HepG2 (cell line): ENCODE results near the gene MRPS10. TPM values are rescaled to one million over a fixed set of nuclear protein-coding genes. Genes with fewer than 3 reads are reported as not detected.
A peak's percentile ranks its signal among the peaks of the same experiment; 100 is the strongest.

ENCODE experiments used
- BHLHE40 ChIP-seq: IDR thresholded peaks from 2 replicates; pipeline ENCODE4 v1.6.1; 2011; ENCODE audit warnings: low read length, improper control_type of control experiment
- BRCA1 ChIP-seq: sonication (generic); formaldehyde crosslinking; IDR thresholded peaks from 2 replicates; pipeline ENCODE4 v1.4.0; 2020; ENCODE audit warnings: missing genetic modification reagents
- ELF1 ChIP-seq: sonication (generic); formaldehyde crosslinking; IDR thresholded peaks from 2 replicates; pipeline ENCODE4 v1.4.0; 2020; ENCODE audit warnings: missing genetic modification reagents
- FOSL2 ChIP-seq: sonication (generic); formaldehyde crosslinking; IDR thresholded peaks from 2 replicates; pipeline ENCODE4 v1.4.0; 2020; ENCODE audit warnings: missing genetic modification reagents
- FOXO1 ChIP-seq: sonication (generic); formaldehyde crosslinking; IDR thresholded peaks from 2 replicates; pipeline ENCODE4 v1.4.0; 2020; ENCODE audit warnings: missing genetic modification reagents
- POGZ ChIP-seq: sonication (generic); formaldehyde crosslinking; IDR thresholded peaks from 2 replicates; pipeline ENCODE4 v1.4.0; 2020; ENCODE audit warnings: mild to moderate bottlenecking, missing genetic modification reagents
- SAP130 ChIP-seq: IDR thresholded peaks from 2 replicates; pipeline ENCODE4 v1.6.1; 2016; ENCODE audit warnings: low read depth
- ZBTB42 ChIP-seq: sonication (generic); formaldehyde crosslinking; IDR thresholded peaks from 2 replicates; pipeline ENCODE4 v1.5.0; 2020; ENCODE audit warnings: mild to moderate bottlenecking, missing genetic modification reagents
- ZKSCAN8 ChIP-seq: IDR thresholded peaks from 2 replicates; pipeline ENCODE4 v1.6.1; 2016; ENCODE audit warnings: borderline replicate concordance, missing genetic modification reagents, missing compliant biosample characterization
- ZNF230 ChIP-seq: sonication (generic); formaldehyde crosslinking; IDR thresholded peaks from 2 replicates; pipeline ENCODE4 v1.4.0; 2020; ENCODE audit warnings: mild to moderate bottlenecking, missing genetic modification reagents
- ZNF496 ChIP-seq: sonication (generic); formaldehyde crosslinking; IDR thresholded peaks from 2 replicates; pipeline ENCODE4 v1.8.1; 2023; ENCODE audit warnings: mild to moderate bottlenecking, moderate library complexity, missing genetic modification reagents; ENCODE audit not compliant: insufficient replicate concordance
- ZNF775 ChIP-seq: sonication (generic); formaldehyde crosslinking; IDR thresholded peaks from 2 replicates; pipeline ENCODE4 v1.4.0; 2020; ENCODE audit warnings: missing genetic modification reagents, mild to moderate bottlenecking, moderate library complexity, borderline replicate concordance
- ZSCAN9 ChIP-seq: IDR thresholded peaks from 2 replicates; pipeline ENCODE4 v1.6.1; 2016; ENCODE audit warnings: borderline replicate concordance
- polyA plus RNA-seq, 8 experiments: library from polyadenylated mRNA; depleted of rRNA in 3 of 8; stranded (reverse) in 7 of 8; unstranded in 1 of 8; fragments of >200 nt; fragmentation: Illumina TruSeq in 4 of 8; extraction: Trizol in 4 of 8; gene quantifications; 2 replicates each; pipeline versions ENCODE4 v1.2.1 to v1.2.3, GENCODE V29; 2011 to 2016; ENCODE audit warnings: low read depth in 4 of 8, missing spikeins in 1 of 8, mixed read lengths in 1 of 8; ENCODE audit not compliant: insufficient read depth in 1 of 8
- total RNA-seq, 5 experiments: library from RNA; depleted of rRNA; stranded (reverse); fragments of >200 nt; fragmentation: Illumina TruSeq; extraction: Trizol; gene quantifications; 2 replicates each; pipeline ENCODE4 v1.2.3, GENCODE V29; 2016; ENCODE audit warnings: low read depth in 1 of 5
- TF ChIP-seq, protein P1 (sequence below), 2 experiments: sonication (generic) in 1 of 2; formaldehyde crosslinking in 1 of 2; IDR thresholded peaks; 2 replicates each; pipeline versions ENCODE4 v1.4.0 to v1.6.1; 2018 to 2020; ENCODE audit warnings: missing genetic modification reagents in 2 of 2, borderline replicate concordance in 1 of 2, low read depth in 1 of 2, mild to moderate bottlenecking in 1 of 2, missing biosample characterization in 1 of 2
- TF ChIP-seq, protein P2 (sequence below): sonication (generic); formaldehyde crosslinking; IDR thresholded peaks from 2 replicates; pipeline ENCODE4 v1.4.0; 2020; ENCODE audit warnings: low read depth, missing genetic modification reagents
- TF ChIP-seq, protein P3 (sequence below): IDR thresholded peaks from 2 replicates; pipeline ENCODE4 v1.6.1; 2016; ENCODE audit warnings: missing compliant biosample characterization, missing genetic modification reagents, borderline replicate concordance
- TF ChIP-seq, protein P4 (sequence below): sonication (generic); formaldehyde crosslinking; IDR thresholded peaks from 2 replicates; pipeline ENCODE4 v1.5.0; 2020; ENCODE audit warnings: mild to moderate bottlenecking, missing genetic modification reagents, borderline replicate concordance

MRPS10 gene
- total and polyA plus RNA-seq, 2 of the 13 experiments (the other 11 are each of a cell fraction or from before 2014, with no cell fraction given): 31.7 to 54.6 TPM

DNA sequence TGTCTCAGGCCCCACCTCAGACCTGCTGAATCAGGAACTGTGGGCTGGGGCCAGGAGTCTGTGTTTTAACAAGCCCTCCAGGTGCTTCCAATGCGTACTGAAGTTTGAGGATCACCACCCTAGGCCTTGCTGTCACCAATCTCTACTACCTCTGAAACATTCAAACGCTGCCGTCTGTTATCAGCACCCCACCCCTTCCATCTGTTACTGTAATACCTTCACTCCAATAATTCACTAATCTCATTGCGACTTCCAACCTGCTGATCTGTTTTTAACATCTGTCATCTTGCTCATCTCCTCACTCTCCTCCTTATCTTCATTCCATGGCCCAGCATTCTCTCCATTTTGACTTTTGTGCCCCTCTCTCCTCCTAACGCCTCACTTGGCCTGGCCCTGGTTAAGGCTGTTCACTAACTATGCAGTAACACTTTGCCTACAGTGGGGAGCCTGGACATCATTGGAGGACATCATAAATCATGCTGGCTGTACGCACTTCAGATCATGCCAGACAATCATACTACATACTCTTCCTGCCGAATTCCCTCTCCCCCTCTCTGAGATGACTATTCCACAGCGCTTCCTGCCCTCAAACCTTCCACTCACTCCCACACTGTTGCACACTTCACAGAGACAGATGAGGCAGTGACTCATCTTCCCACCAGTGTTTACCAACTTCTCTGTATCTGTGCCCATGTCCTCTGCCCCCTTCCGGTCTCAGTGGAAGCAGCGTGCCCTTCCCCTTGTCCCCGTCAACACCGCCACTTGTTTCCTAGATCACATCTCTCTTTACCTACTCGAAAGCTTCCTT is 19.9 kb downstream of the MRPS10 start (continued):
- TF ChIP-seq, protein P1, sequence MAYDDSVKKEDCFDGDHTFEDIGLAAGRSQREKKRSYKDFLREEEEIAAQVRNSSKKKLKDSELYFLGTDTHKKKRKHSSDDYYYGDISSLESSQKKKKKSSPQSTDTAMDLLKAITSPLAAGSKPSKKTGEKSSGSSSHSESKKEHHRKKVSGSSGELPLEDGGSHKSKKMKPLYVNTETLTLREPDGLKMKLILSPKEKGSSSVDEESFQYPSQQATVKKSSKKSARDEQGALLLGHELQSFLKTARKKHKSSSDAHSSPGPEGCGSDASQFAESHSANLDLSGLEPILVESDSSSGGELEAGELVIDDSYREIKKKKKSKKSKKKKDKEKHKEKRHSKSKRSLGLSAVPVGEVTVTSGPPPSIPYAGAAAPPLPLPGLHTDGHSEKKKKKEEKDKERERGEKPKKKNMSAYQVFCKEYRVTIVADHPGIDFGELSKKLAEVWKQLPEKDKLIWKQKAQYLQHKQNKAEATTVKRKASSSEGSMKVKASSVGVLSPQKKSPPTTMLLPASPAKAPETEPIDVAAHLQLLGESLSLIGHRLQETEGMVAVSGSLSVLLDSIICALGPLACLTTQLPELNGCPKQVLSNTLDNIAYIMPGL (CRISPR knock-in tag; IDR thresholded peaks at IDR 0.05; ENCODE audit: borderline replicate concordance in 1 of 2, low read depth in 1 of 2): peak in 1 of 2 experiments; percentile 50; a peak in 1 of 4 replicates
- no peak; the same call in 1 of the 2 replicates for TF ChIP-seq BRCA1 (CRISPR knock-in tag)
- no peak for TF ChIP-seq ZNF496 (CRISPR knock-in tag)
- TF ChIP-seq ZBTB42 (CRISPR knock-in tag): no peak
- peak; percentile 99 for TF ChIP-seq FOSL2 (CRISPR knock-in tag)
- TF ChIP-seq, protein P2, sequence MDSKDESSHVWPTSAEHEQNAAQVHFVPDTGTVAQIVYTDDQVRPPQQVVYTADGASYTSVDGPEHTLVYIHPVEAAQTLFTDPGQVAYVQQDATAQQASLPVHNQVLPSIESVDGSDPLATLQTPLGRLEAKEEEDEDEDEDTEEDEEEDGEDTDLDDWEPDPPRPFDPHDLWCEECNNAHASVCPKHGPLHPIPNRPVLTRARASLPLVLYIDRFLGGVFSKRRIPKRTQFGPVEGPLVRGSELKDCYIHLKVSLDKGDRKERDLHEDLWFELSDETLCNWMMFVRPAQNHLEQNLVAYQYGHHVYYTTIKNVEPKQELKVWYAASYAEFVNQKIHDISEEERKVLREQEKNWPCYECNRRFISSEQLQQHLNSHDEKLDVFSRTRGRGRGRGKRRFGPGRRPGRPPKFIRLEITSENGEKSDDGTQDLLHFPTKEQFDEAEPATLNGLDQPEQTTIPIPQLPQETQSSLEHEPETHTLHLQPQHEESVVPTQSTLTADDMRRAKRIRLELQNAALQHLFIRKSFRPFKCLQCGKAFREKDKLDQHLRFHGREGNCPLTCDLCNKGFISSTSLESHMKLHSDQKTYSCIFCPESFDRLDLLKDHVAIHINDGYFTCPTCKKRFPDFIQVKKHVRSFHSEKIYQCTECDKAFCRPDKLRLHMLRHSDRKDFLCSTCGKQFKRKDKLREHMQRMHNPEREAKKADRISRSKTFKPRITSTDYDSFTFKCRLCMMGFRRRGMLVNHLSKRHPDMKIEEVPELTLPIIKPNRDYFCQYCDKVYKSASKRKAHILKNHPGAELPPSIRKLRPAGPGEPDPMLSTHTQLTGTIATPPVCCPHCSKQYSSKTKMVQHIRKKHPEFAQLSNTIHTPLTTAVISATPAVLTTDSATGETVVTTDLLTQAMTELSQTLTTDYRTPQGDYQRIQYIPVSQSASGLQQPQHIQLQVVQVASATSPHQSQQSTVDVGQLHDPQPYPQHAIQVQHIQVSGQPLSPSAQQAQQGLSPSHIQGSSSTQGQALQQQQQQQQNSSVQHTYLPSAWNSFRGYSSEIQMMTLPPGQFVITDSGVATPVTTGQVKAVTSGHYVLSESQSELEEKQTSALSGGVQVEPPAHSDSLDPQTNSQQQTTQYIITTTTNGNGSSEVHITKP: peak; percentile 40; the same call in 1 of the 2 replicates
- peak; percentile 67 for TF ChIP-seq POGZ
- no peak for TF ChIP-seq ZSCAN9 (CRISPR knock-in tag)
- 0 out of 2 replicates have a peak, but pooled peaks have one; percentile 50 for TF ChIP-seq ZKSCAN8 (CRISPR knock-in tag)
- TF ChIP-seq, protein P3, sequence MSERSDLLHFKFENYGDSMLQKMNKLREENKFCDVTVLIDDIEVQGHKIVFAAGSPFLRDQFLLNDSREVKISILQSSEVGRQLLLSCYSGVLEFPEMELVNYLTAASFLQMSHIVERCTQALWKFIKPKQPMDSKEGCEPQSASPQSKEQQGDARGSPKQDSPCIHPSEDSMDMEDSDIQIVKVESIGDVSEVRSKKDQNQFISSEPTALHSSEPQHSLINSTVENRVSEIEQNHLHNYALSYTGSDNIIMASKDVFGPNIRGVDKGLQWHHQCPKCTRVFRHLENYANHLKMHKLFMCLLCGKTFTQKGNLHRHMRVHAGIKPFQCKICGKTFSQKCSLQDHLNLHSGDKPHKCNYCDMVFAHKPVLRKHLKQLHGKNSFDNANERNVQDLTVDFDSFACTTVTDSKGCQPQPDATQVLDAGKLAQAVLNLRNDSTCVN (CRISPR knock-in tag): no peak
- peak; percentile 90 for TF ChIP-seq FOXO1 (CRISPR knock-in tag)
- peak; percentile 78 for TF ChIP-seq SAP130 (CRISPR knock-in tag)
- no peak for TF ChIP-seq ZNF775 (CRISPR knock-in tag)
- TF ChIP-seq, protein P4, sequence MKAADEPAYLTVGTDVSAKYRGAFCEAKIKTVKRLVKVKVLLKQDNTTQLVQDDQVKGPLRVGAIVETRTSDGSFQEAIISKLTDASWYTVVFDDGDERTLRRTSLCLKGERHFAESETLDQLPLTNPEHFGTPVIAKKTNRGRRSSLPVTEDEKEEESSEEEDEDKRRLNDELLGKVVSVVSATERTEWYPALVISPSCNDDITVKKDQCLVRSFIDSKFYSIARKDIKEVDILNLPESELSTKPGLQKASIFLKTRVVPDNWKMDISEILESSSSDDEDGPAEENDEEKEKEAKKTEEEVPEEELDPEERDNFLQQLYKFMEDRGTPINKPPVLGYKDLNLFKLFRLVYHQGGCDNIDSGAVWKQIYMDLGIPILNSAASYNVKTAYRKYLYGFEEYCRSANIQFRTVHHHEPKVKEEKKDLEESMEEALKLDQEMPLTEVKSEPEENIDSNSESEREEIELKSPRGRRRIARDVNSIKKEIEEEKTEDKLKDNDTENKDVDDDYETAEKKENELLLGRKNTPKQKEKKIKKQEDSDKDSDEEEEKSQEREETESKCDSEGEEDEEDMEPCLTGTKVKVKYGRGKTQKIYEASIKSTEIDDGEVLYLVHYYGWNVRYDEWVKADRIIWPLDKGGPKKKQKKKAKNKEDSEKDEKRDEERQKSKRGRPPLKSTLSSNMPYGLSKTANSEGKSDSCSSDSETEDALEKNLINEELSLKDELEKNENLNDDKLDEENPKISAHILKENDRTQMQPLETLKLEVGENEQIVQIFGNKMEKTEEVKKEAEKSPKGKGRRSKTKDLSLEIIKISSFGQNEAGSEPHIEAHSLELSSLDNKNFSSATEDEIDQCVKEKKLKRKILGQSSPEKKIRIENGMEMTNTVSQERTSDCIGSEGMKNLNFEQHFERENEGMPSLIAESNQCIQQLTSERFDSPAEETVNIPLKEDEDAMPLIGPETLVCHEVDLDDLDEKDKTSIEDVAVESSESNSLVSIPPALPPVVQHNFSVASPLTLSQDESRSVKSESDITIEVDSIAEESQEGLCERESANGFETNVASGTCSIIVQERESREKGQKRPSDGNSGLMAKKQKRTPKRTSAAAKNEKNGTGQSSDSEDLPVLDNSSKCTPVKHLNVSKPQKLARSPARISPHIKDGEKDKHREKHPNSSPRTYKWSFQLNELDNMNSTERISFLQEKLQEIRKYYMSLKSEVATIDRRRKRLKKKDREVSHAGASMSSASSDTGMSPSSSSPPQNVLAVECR (CRISPR knock-in tag): peak; percentile 26; the same call in 1 of the 2 replicates
- TF ChIP-seq ZNF230 (CRISPR knock-in tag): 0 out of 2 replicates have a peak, but pooled peaks have one; percentile 42
- TF ChIP-seq BHLHE40: no peak
- peak; percentile 43; the same call in 1 of the 2 replicates for TF ChIP-seq ELF1
